Uterus (tissue), 4 donors: ENCODE data around the gene THSD4. TPM values are rescaled to one million over a fixed set of nuclear protein-coding genes. Genes with fewer than 3 reads are reported as not detected.

Experiments
- DNase-seq, 2 donors: peaks; one replicate each; pipeline ENCODE4 v3.0.0-alpha.2; 2019 to 2020
- H3K27ac ChIP-seq, 2 donors: fragments of 200-600 bp; sonication (generic); 1 replicate in 1 of 2; 2 replicates in 1 of 2; pipeline ENCODE4 v1.5.1; 2016 to 2018
- H3K27me3 ChIP-seq, 2 donors: fragments of 200-600 bp; sonication (generic); one replicate each; pipeline ENCODE4 v1.5.1; 2018 to 2019; ENCODE audit warnings: control low read depth in 1 of 2
- H3K36me3 ChIP-seq, 2 donors: fragments of 200-600 bp; sonication (generic); one replicate each; pipeline ENCODE4 v1.5.1; 2019; ENCODE audit warnings: control low read depth in 1 of 2
- H3K4me1 ChIP-seq, 2 donors: fragments of 200-600 bp; sonication (generic); one replicate each; pipeline ENCODE4 v1.5.1; 2018 to 2019; ENCODE audit warnings: control low read depth in 1 of 2
- H3K4me3 ChIP-seq, 2 donors: fragments of 200-600 bp; sonication (generic); 1 replicate in 1 of 2; 2 replicates in 1 of 2; pipeline ENCODE4 v1.5.1; 2018 to 2019; ENCODE audit warnings: mild to moderate bottlenecking in 1 of 2
- H3K9me3 ChIP-seq, 2 donors: fragments of 200-600 bp; sonication (generic); one replicate each; pipeline ENCODE4 v1.5.1; 2019; ENCODE audit warnings: control low read depth in 1 of 2
- CTCF ChIP-seq, 4 experiments: fragments of 200-600 bp in 2 of 4; fragments of 450-650 bp in 2 of 4; sonication (generic) in 2 of 4; IDR thresholded peaks; one replicate each; pipeline ENCODE4 v1.5.1; 2016 to 2019; ENCODE audit warnings: antibody characterized with exemption in 4 of 4, mild to moderate bottlenecking in 2 of 4, moderate library complexity in 1 of 4
- POLR2A ChIP-seq, 2 donors: fragments of 450-650 bp; IDR thresholded peaks; one replicate each; pipeline ENCODE4 v1.6.1; 2016; ENCODE audit warnings: antibody characterized with exemption in 2 of 2, mild to moderate bottlenecking in 1 of 2, moderate library complexity in 1 of 2
- intact Hi-C: fragments of 100-400 bp; cut with DNase I; formaldehyde crosslinking; loops from one replicate; pipeline ENCODE4 v1.15.1; 2023; ENCODE audit warnings: low total_unique reads
- total RNA-seq, 4 donors: library from RNA; depleted of rRNA in 3 of 4; stranded (reverse); fragments of >200 nt in 3 of 4; gene quantifications; one replicate each; pipeline versions ENCODE4 v1.1.0 to v1.2.4, GENCODE V29; 2014 to 2023
- donor health status: DM: yes; HTN: yes; CAD: no.

THSD4 gene
- total RNA-seq, 4 donors from 2014 or later, result 7.1 to 144 (median 35.4) TPM

- no peak for DNase-seq
- Histone ChIP-seq H3K27ac (no peak overlapping the region), H3K9me3 (no peaks in the 10 kb centered on the region), H3K4me1 (no peaks in the 10 kb centered on the region), H3K27me3 (no peaks in the 10 kb centered on the region), H3K36me3 (no peaks in the 10 kb centered on the region), H3K4me3 (no peak overlapping the region)
- intact Hi-C loops, result loop anchor here (5.0 to 10.0 kb wide), 5 partner anchors 60 to 710 kb away; no protein-coding TSS in a partner anchor
- no peak for TF ChIP-seq POLR2A (IDR thresholded peaks at IDR 0.05)
Observed at GRCh38 chr15:71444866-71445590, 329.8 kb downstream of the THSD4 start.

- Histone ChIP-seq H3K36me3 (no peaks in the 10 kb centered on the region), H3K4me1 (no peaks in the 10 kb centered on the region), H3K9me3 (no peaks in the 10 kb centered on the region), H3K27ac (peak overlapping the region in 1 of 2 donors; percentile 50), H3K4me3 (no peak overlapping the region), H3K27me3 (no peaks in the 10 kb centered on the region)
- DNase-seq, result no peak
- TF ChIP-seq CTCF (IDR thresholded peaks at IDR 0.05) (no peak), POLR2A (IDR thresholded peaks at IDR 0.05) (no peak)
- intact Hi-C loops, result loop anchor here (10.0 kb wide), 3 partner anchors 63 to 707 kb away; no protein-coding TSS in a partner anchor
Observed at GRCh38 chr15:71447328-71448250, 332.3 kb downstream of the THSD4 start.

- TF ChIP-seq CTCF (IDR thresholded peaks at IDR 0.05) (peak; percentile 87 to 97 (median 90)), POLR2A (IDR thresholded peaks at IDR 0.05) (no peak)
- peak; percentile 48 to 61 for DNase-seq
- Histone ChIP-seq H3K27ac (peak overlapping the region in 1 of 2 donors; percentile 50), H3K4me1 (no peaks in the 10 kb centered on the region), H3K36me3 (no peaks in the 10 kb centered on the region), H3K4me3 (no peak overlapping the region), H3K27me3 (no peaks in the 10 kb centered on the region), H3K9me3 (no peaks in the 10 kb centered on the region)
- intact Hi-C loops, result loop anchor here (10.0 kb wide), 3 partner anchors 64 to 706 kb away; no protein-coding TSS in a partner anchor
Observed at GRCh38 chr15:71448688-71449114, 333.4 kb downstream of the THSD4 start.

GRCh38 chr15:71449363-71449762 lies 334.1 kb downstream of the THSD4 start:
- TF ChIP-seq CTCF (IDR thresholded peaks at IDR 0.05), result no peak
- TF ChIP-seq POLR2A (IDR thresholded peaks at IDR 0.05), result no peak
- Histone ChIP-seq H3K4me3 (no peak overlapping the region), H3K4me1 (no peaks in the 10 kb centered on the region), H3K9me3 (no peaks in the 10 kb centered on the region), H3K27me3 (no peaks in the 10 kb centered on the region), H3K36me3 (no peaks in the 10 kb centered on the region), H3K27ac (peak overlapping the region in 1 of 2 donors; percentile 50)
- intact Hi-C loops, result loop anchor here (10.0 kb wide), 3 partner anchors 65 to 705 kb away; no protein-coding TSS in a partner anchor
- no peak for DNase-seq

GRCh38 chr15:71449956-71450355 lies 334.7 kb downstream of the THSD4 start:
- intact Hi-C loops, result loop anchor here (10.0 kb wide), 3 partner anchors 65 to 705 kb away; no protein-coding TSS in a partner anchor
- Histone ChIP-seq H3K4me3 (no peak overlapping the region), H3K27me3 (no peaks in the 10 kb centered on the region), H3K4me1 (no peaks in the 10 kb centered on the region), H3K9me3 (no peaks in the 10 kb centered on the region), H3K36me3 (no peaks in the 10 kb centered on the region), H3K27ac (peak overlapping the region in 1 of 2 donors; percentile 50)
- TF ChIP-seq POLR2A (IDR thresholded peaks at IDR 0.05) (no peak), CTCF (IDR thresholded peaks at IDR 0.05) (no peak)
- no peak for DNase-seq
